Activated gamma-delta T cell (primary cell): ENCODE data around the gene LRP4.
"Not testable (repeated sequence)": the region's sequence is repeated elsewhere in the genome, so short reads cannot be mapped to it uniquely, and the experiment has no call there.

ENCODE experiments used
- DNase-seq: peaks from one replicate; lab custom pipeline; 2025; lab: John Stamatoyannopoulos, UW
- total RNA-seq, 2 donors: gene quantifications; one replicate each; lab custom pipeline; 2026; lab: John Stamatoyannopoulos, UW

The LRP4 gene
- 0.26 to 0.83 reads per million in 2 donors for total RNA-seq

- DNase-seq: peak; percentile 29
Measured at GRCh38 chr11:46918083-46918787, at the start of gene LRP4. Gene LRP4, minus strand, starts transcription at chr11:46918550. Its CDS starts 171 bp downstream, at chr11:46918379.

- no peak for DNase-seq
Measured at GRCh38 chr11:46967962-46968361, 49.6 kb upstream of the LRP4 start.

GRCh38 chr11:46966773-46967172 lies 48.4 kb upstream of the LRP4 start:
- DNase-seq: no peak

GRCh38 chr11:46963844-46964243 lies 45.5 kb upstream of the LRP4 start:
- DNase-seq: no peak

- not testable (repeated sequence) for DNase-seq
Measured at GRCh38 chr11:46961886-46962285, 43.5 kb upstream of the LRP4 start.

- DNase-seq: no peak
Measured at GRCh38 chr11:46961041-46961440, 42.7 kb upstream of the LRP4 start.

GRCh38 chr11:46958777-46959176 lies 40.4 kb upstream of the LRP4 start:
- DNase-seq: no peak

- no peak for DNase-seq
Measured at GRCh38 chr11:46953093-46953492, 34.7 kb upstream of the LRP4 start.

GRCh38 chr11:46952553-46952952 lies 34.2 kb upstream of the LRP4 start:
- DNase-seq: no peak

GRCh38 chr11:46951864-46952263 lies 33.5 kb upstream of the LRP4 start:
- DNase-seq: no peak

- DNase-seq: no peak
Measured at GRCh38 chr11:46949297-46949696, 30.9 kb upstream of the LRP4 start.

- DNase-seq: no peak
Measured at GRCh38 chr11:46948378-46949131, 30.2 kb upstream of the LRP4 start.

GRCh38 chr11:46947399-46948077 lies 29.2 kb upstream of the LRP4 start:
- DNase-seq: no peak

- DNase-seq: no peak
Measured at GRCh38 chr11:46944356-46945075, 26.2 kb upstream of the LRP4 start.

GRCh38 chr11:46942172-46942571 lies 23.8 kb upstream of the LRP4 start:
- no peak for DNase-seq

GRCh38 chr11:46936138-46937110 lies 18.1 kb upstream of the LRP4 start, which contains the start of gene CSTPP1:
Gene CSTPP1, plus strand, starts transcription at chr11:46936761. Its CDS starts 45 bp downstream, at chr11:46936806.
- DNase-seq: peak; percentile 79

GRCh38 chr11:46930089-46930488 lies 11.7 kb upstream of the LRP4 start:
- DNase-seq: no peak

- not testable (repeated sequence) for DNase-seq
Measured at GRCh38 chr11:46928701-46929100, 10.4 kb upstream of the LRP4 start.

- not testable (repeated sequence) for DNase-seq
Measured at GRCh38 chr11:46927928-46928327, 9.6 kb upstream of the LRP4 start.

- DNase-seq: no peak
Measured at GRCh38 chr11:46920755-46921154, 2.4 kb upstream of the LRP4 start.
